Left ventricle myocardium inferior (tissue), 1 donor: ENCODE results near the gene CDC42EP1. TPM values are rescaled to one million over a fixed set of nuclear protein-coding genes. Genes with fewer than 3 reads are reported as not detected.

Experiments used
- DNase-seq: peaks from one replicate; pipeline ENCODE4 v3.0.0-alpha.2; 2020
- H3K27ac ChIP-seq: fragments of 200-600 bp; replicated peaks from 2 replicates; pipeline ENCODE4 v1.8.0; 2021
- H3K27me3 ChIP-seq: fragments of 200-600 bp; 2 replicates; pipeline ENCODE4 v1.8.0; 2021; ENCODE audit warnings: low read depth
- H3K36me3 ChIP-seq: fragments of 200-600 bp; 2 replicates; pipeline ENCODE4 v1.8.0; 2021
- H3K4me1 ChIP-seq: fragments of 200-600 bp; 2 replicates; pipeline ENCODE4 v1.8.0; 2021
- H3K4me3 ChIP-seq: fragments of 200-600 bp; 2 replicates; pipeline ENCODE4 v1.8.0; 2021; ENCODE audit warnings: mild to moderate bottlenecking, moderate library complexity
- H3K9me3 ChIP-seq: fragments of 200-600 bp; replicated peaks from 2 replicates; pipeline ENCODE4 v1.8.0; 2021
- intact Hi-C: fragments of 100-400 bp; cut with micrococcal nuclease; formaldehyde crosslinking; loops from one replicate; pipeline ENCODE4 v1.11.0; 2022
- total RNA-seq: library from RNA; stranded (reverse); fragmentation: NEBNext Ultra II Directional; extraction: Animal tissue kit (Norgen Biotek cat#: 25700); gene quantifications from one replicate; pipeline ENCODE4 v1.2.1, GENCODE V29; 2021
- TF ChIP-seq, protein P1 (sequence below): fragments of 200-600 bp; IDR thresholded peaks from 2 replicates; pipeline ENCODE4 v1.8.0; 2021; ENCODE audit warnings: antibody characterized with exemption, mild to moderate bottlenecking, borderline replicate concordance
- donor health status: DM: no; HTN: yes; CAD: no; lungs with severe emphysema.

CDC42EP1 gene
- total RNA-seq, 1 donor from 2014 or later = 17.7 TPM

DNA sequence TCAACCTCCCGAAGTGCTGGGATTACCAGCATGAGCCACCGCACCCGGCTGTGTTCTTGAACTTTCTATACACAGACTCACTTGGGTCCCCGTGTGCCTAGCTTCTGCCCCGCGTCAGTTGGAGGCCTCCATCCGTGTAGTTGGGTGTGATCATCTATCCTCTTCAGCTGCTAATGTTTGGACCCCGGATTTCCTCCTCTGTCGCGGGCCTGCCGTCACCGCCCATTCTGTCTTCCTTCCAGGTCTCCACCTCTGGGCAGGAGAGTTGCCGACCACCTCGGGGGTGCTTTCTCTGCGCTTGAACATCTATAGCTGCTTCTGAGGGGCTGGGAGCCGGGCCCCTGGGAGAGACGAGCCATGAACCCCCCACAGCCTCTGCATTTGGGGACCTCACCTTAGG, 5.5 kb downstream of the CDC42EP1 start:
- Histone ChIP-seq H3K36me3 (peaks cover 25% of the 10 kb centered on the region), H3K4me1 (peaks cover 100% of the 10 kb centered on the region), H3K9me3 (no peaks in the 10 kb centered on the region), H3K4me3 (peak overlapping the region; percentile 31), H3K27me3 (peaks cover 20% of the 10 kb centered on the region), H3K27ac (peak overlapping the region; percentile 98)
- TF ChIP-seq, protein P1, sequence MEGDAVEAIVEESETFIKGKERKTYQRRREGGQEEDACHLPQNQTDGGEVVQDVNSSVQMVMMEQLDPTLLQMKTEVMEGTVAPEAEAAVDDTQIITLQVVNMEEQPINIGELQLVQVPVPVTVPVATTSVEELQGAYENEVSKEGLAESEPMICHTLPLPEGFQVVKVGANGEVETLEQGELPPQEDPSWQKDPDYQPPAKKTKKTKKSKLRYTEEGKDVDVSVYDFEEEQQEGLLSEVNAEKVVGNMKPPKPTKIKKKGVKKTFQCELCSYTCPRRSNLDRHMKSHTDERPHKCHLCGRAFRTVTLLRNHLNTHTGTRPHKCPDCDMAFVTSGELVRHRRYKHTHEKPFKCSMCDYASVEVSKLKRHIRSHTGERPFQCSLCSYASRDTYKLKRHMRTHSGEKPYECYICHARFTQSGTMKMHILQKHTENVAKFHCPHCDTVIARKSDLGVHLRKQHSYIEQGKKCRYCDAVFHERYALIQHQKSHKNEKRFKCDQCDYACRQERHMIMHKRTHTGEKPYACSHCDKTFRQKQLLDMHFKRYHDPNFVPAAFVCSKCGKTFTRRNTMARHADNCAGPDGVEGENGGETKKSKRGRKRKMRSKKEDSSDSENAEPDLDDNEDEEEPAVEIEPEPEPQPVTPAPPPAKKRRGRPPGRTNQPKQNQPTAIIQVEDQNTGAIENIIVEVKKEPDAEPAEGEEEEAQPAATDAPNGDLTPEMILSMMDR = no peak
- intact Hi-C loops = no loop called here
- no peak for DNase-seq

DNA sequence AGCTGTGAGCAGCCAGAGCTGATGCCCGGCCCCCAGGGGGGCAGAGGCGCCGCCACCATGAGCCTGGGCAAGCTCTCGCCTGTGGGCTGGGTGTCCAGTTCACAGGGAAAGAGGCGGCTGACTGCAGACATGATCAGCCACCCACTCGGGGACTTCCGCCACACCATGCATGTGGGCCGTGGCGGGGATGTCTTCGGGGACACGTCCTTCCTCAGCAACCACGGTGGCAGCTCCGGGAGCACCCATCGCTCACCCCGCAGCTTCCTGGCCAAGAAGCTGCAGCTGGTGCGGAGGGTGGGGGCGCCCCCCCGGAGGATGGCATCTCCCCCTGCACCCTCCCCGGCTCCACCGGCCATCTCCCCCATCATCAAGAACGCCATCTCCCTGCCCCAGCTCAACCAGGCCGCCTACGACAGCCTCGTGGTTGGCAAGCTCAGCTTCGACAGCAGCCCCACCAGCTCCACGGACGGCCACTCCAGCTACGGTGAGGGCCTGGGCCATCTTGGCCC, 6.1 kb downstream of the CDC42EP1 start:
- DNase-seq = no peak
- peaks cover 25% of the 10 kb centered on the region for H3K36me3 ChIP-seq
- TF ChIP-seq, protein P1 = no peak
- H3K4me1 ChIP-seq = peaks cover 96% of the 10 kb centered on the region
- no peaks in the 10 kb centered on the region for H3K9me3 ChIP-seq
- peak overlapping the region; percentile 31 for H3K4me3 ChIP-seq
- peak overlapping the region; percentile 98 for H3K27ac ChIP-seq
- H3K27me3 ChIP-seq = peaks cover 14% of the 10 kb centered on the region
- intact Hi-C loops = no loop called here

DNA sequence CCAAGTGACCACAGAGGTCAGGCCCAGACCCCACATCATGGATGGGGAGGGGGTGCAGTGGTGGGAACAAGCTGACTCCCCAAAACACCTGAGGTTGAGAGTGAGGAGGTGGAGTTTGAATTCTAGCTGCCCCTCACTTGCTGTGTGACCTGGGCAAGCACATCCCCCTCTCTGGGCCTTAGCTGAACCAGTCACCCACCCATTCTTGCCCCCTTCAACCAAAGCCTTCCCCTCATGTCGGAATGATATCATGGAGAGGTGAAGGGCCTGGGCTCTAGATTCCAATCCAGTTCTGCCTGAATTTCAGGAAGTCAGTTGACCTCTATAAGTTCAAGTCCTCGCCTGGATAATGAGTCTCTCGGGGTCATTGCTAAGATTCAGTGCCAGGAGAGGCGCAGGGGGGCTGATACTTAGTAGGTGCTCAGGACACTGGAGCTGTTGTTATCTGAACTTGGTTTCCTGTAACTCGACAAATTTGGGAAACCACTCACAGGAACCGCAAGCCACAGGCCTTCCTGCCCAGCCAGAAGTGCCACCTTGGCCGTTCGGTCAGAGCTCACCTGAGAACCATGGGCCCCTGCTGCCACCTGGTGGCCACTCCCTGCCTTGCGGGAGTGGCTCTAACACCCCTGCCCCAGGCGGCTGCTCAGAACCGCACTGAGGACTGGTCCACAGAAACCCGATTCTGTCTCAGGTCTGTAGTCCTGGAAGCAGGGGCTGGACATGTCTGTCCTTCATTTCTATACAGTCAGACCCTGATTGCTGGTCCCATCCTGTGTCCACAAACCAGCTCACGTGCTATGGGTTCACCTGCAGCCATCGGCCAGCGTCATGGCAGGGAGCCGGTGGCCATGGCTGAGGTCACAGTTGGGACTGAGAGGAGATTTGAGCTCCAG, 6.9 kb downstream of the CDC42EP1 start:
- Histone ChIP-seq H3K27me3 (peaks cover 6% of the 10 kb centered on the region), H3K27ac (peak overlapping the region; percentile 98)
- intact Hi-C loops = no loop called here

DNA sequence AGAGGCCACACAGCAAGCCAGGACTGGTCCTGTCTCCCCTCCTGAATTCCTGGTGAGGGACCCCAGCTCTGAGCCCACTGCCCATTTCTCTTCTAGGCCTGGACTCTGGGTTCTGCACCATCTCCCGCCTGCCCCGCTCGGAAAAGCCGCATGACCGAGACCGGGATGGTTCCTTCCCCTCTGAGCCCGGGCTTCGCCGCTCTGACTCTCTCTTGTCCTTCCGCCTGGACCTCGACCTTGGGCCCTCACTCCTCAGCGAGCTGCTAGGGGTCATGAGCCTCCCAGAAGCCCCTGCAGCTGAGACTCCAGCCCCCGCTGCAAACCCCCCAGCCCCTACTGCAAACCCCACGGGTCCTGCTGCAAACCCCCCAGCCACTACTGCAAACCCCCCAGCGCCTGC, 7.7 kb downstream of the CDC42EP1 start:
- Histone ChIP-seq H3K9me3 (no peaks in the 10 kb centered on the region), H3K36me3 (peaks cover 25% of the 10 kb centered on the region), H3K4me1 (peaks cover 80% of the 10 kb centered on the region), H3K27ac (no peak overlapping the region), H3K4me3 (no peak overlapping the region), H3K27me3 (no peaks in the 10 kb centered on the region)
- no peak for DNase-seq
- intact Hi-C loops = no loop called here
- TF ChIP-seq, protein P1 = no peak

More for the DNA sequence above, 6.9 kb downstream of the CDC42EP1 start:
- Histone ChIP-seq H3K9me3 (no peaks in the 10 kb centered on the region), H3K4me1 (peaks cover 88% of the 10 kb centered on the region), H3K36me3 (peaks cover 25% of the 10 kb centered on the region), H3K4me3 (peak overlapping the region; percentile 31)
- DNase-seq = peak; percentile 76
- TF ChIP-seq, protein P1 = peak; percentile 94

DNA sequence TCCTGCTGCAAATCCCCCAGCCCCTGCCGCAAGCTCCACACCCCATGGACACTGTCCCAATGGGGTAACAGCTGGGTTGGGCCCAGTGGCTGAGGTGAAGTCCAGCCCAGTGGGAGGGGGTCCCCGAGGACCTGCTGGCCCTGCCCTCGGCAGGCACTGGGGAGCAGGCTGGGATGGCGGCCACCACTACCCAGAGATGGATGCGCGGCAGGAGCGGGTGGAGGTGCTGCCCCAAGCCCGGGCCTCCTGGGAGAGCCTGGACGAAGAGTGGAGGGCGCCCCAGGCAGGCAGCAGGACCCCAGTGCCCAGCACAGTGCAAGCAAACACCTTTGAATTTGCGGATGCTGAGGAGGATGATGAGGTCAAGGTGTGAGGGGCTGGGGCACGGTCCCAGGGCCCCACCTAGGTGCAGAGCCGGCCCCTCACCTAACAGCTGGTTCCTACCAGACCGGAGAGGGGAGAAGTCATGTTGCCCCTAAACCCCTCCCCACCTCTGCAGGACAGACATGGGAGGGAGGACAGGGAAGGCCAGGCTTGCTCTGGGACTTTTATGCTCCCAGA, 8.2 kb downstream of the CDC42EP1 start:
- no peak for DNase-seq
- intact Hi-C loops = no loop called here
- H3K27ac ChIP-seq = peak overlapping the region; percentile 29

More for the DNA sequence above, 8.2 kb downstream of the CDC42EP1 start:
- Histone ChIP-seq H3K4me1 (peaks cover 74% of the 10 kb centered on the region), H3K4me3 (no peak overlapping the region), H3K36me3 (peaks cover 25% of the 10 kb centered on the region), H3K27me3 (no peaks in the 10 kb centered on the region), H3K9me3 (no peaks in the 10 kb centered on the region)
- TF ChIP-seq, protein P1 = no peak
